GM18868 (cell line): ENCODE results near the gene MRPS23.
A peak's percentile ranks its signal among the peaks of the same experiment; 100 is the strongest.

Experiments
- ATAC-seq: cut with Tn5 transposase; IDR thresholded peaks from one replicate; pipeline ENCODE4 v1.9.1; 2021; ENCODE audit warnings: mild to moderate bottlenecking, moderate library complexity; ENCODE audit not compliant: unreplicated experiment

Gene MRPS23

DNA sequence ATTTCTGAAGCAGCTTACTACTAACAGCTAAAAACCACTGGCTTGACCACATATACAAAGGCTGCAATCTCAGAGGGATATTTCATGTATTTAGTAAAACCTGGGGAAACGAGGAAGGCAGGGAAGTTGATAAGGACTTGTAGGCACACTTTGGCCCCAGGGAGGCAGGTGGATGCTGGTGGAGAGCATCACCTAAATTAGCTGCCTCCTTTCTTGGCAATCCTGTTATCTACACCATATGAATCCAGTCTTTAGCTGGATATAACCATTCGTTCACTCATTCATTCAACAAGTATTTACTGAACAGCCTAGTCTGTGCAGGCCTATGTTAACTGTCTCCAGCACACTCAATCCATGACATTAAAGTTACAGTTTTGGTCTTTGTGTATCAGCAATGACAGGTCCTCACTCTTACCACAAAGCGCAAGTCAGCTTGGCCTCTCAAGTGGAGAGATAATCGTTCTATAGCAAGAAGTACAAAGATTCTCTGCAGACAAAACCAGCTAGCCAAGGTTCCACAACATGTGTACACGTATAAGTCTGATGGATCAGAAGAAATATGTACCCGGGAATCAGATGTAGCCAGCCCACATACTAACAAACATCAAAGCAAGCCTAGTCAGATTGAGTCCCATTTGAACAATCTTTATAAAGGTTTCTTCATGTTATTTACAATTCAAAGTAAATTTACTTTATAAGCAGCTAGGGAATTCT, 10.8 kb downstream of the MRPS23 start:
- no peak for ATAC-seq

DNA sequence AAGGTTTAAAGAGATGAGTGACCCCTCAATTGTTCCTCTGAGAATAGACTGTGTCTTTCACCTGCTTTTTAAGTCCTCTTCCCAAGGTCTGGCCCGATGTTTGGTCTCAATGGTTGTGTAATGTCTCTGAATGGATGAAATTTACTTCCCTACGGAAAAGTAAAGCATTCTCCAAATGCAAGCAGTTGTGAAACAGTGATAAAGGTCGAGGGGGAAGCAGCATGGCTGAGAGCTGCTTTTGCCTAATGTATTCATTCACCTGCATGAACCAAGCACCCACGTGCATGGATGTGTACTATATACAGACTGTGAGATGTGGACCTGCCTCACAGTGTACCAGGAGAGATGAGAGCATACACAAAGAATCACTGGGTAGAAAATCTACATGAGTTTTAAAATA, 11.4 kb downstream of the MRPS23 start:
- ATAC-seq = no peak

DNA sequence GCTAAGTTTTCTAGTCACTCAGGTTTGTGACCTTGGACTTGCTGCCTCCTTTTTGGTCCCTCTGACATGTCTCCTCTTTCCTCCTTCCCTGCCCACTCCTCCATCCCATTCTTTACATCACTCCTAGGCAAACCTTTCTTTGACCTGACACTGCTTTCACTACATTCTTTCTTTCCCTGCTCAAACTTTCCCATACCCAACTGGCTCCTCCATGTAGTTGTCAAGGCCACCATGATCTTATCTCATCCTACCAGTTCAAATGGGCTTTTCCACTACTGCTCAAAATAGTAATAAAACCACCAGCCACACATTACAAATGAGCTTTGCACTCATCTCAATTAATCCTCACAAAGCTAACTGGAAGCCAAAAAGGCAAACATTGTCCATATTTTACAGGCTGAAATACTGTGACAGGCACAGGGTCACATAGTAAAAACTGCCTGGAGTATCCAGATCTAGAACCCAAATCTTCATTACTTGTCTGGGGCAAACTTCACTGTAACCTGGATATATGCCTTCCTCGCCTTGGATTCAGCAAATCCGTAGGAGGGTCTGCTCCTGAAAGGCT, 14.4 kb downstream of the MRPS23 start:
- no peak for ATAC-seq

DNA sequence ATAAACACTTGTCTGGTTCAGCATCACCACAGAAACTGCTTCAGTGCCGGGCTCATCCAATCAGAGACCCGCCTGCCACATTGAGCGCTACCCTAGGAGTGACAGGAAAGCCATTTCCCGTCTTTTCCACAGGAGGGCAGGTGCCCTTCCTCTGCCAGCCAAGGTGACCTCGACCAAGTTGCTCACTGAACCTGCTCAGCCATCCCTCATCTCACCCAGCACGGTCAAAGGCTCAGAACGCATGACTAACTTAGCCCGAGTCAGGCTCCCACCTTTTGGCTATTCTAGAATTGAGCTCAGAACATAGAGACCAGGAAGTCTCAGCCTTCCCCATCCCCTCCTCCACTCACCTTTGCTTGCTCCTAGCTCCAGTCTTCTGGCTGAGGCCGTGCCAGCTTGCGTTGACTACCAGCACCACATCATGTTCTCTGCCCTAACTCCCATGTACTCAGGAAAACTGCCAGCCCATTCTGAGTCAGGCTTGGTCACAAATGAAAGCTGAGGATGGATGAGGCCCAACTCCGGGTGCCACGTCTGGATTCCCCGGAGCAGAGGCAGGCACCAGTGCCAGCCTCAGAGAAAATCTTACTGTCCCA, 15.6 kb downstream of the MRPS23 start:
- no peak for ATAC-seq

DNA sequence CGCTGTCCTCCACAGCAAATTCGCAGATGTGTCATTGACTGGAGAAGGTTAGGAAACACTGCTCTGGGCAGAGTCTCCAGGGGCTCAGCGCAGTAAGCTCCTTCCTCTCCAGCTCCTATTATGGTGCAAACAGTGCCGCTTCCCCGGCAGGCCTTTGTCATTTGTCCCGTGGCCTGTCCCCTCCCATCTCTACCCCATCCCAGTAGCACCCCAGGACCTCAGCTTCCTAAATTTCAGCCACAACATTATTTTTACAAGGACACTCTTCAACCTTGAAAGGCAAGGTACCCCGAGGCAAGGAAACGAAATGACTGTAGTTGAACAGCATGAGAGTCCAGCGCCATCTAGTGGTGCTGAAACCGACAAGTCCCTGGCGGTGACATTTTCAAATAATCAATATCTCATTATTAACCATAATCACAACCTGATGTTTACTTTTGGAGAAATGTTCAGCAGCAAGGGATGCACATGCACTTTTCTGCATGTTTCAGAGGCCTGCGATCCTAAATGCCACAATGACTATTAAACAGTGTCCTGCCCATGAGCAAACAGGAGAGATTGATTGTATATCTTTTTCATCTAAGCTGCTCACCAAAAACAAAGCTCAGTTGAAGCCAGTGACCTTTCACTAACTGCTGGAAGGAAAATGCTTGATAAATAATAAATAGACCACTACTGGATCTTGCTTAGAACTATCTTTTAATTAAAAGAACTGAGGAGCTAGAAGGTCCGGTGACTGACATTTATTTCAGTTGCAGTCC, 16.5 kb downstream of the MRPS23 start:
- peak; percentile 63 for ATAC-seq

DNA sequence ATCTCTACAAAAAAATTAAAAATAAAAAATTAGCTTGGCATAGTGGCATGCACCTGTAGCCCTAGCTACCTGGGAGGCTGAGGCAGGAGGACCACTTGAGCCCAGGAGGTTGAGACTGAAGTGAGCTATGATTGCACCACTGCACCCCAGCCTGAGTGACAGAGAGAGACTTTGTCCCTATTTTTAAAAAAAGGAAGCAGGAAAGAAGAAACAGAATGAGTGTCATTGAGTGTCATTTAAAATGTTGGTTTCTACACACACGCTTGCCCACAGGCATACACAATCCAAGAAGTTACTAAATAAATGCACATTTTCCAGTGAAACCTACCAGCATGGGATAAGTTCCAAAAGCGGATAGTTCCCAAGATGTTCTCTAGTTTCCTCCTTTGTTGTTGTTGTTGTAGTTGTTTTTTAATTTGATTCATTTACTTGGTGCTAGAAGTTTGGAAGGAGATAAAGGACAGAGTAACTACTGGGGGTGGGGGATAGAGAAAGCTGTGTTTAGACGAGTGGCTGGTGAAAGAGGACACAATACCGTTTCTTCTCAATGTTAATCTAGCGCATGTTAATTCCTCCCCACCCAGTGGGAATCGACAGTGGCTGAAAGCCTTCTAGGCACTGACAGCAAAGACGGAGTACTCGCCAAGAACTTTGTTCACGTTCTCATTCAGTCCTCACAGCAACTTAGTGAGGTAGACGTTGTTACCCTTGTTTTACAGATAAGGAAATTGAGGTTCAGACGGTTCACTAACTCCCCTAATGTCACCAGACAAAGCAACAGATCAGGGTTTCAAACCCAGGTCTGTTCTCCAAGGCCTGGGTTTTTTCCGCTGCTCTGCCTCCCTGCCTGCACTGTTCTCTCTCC, 17.3 kb downstream of the MRPS23 start:
- no peak for ATAC-seq

DNA sequence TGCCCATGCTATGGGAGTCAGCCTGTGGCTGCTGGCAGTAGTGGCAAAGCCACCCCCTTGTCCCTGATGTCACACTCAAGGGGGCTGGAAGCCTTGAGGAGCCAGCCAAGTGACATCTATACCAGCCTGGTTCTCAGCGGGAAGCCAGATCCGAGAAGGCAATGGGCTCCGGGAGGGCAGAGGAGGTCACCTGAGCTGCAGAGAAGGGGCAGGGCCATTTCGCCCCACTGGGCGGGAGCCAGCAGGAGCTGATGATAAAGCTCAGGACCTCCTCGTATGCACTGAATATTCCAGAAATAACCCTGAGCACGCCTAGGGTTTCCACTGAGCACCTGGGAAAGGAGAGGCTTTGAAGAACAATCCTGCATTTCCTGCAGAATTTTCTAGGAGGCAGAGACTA, 19.0 kb downstream of the MRPS23 start:
- ATAC-seq = no peak

DNA sequence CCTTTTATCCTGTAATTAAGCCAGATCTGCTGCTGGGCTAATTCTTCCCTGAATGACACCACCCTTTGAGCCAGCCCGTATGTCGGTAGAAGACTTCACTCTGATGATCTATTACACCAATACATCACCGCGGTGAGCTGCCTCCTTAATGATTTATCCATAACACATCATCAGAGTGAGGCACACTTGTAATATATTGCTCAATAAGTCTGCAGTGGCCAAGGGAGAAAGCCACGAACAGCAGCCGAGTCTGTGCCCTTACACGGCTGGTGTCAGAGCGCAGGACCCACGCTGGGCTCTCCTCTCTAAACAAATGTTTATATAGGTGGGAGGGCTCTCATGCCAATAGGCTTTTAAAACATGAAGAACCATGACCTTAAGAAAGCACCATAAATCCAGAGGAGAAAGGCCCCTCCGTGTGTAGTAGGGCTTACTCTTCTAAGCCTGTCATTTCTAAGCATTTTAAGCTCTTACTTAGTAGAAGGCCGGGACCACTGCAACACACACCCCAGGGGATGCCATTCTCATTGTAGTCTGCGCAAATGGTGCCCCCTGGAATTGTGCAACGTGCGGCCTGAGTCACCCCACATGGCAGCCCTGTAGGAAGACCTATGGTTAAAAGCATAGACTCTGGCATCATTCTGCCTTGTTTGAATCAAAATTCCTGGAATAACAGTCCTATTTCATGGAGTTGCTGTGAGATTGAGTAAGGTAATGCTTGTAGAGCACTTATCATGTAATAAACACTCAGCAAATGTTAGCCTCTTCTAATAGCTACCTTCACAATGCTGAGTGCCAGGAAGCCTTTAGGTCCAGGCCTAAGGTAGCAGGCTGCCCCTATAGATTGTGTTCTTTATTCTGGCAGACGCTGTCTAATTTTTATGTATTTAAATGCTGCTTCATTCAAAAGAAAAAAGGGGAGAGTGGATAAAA, 26.1 kb downstream of the MRPS23 start:
- no peak for ATAC-seq

DNA sequence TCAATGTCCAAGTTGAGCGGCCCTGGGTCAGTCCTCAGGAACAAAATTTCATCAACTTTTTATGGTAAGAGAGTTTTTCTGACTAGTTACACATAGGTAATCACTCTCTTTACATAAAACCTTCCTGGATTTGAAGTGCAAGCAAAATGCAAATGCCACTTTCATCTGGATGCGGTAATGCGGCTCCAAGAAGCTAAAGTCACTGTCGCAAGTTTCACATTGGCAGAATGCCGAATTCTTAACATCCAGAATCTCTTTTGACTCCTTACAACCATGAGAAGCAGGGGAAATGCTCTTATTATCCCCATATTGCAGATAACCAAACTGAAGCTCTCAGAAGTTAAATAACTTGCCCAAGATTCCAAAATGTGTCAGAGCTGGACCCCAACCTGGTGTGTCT, 30.0 kb downstream of the MRPS23 start:
- no peak for ATAC-seq

DNA sequence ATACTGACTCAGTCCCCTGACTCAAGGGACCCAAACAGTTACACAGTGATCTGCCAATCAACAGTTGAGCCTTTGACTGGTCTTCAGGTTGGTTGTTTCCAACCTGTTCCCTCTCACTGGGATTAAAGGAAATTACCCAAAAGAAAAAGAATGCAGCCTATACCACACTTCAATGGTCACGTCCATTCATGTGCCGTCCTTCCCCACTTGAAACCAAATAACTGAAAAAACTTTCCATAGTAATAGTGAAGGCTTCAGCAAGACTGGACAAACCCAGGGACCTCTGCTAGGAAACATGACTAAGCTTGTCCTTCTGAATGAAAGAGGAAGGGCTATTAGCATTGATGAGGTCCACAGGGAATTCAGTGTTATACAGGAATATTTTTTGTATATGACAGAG, 30.6 kb downstream of the MRPS23 start:
- no peak for ATAC-seq

DNA sequence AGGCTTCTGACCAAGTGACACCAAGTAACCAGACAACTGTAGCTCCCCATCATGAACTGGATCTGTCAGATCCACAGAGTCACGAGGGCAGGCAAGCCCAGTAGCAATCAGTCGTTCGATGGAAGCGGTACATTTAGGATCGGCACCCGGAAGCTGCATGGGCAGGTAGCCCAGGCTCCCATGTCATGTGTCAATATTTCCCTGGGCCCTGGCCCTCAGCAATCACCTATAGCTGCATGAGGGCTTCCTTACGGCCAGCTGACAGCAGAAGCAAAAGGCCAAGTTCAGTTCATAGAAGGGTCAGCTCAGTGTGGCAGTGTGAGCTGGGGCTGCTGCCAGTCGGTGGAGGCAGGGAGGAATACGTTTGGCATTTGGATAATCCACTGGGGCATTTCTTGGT, 31.8 kb downstream of the MRPS23 start:
- no peak for ATAC-seq

DNA sequence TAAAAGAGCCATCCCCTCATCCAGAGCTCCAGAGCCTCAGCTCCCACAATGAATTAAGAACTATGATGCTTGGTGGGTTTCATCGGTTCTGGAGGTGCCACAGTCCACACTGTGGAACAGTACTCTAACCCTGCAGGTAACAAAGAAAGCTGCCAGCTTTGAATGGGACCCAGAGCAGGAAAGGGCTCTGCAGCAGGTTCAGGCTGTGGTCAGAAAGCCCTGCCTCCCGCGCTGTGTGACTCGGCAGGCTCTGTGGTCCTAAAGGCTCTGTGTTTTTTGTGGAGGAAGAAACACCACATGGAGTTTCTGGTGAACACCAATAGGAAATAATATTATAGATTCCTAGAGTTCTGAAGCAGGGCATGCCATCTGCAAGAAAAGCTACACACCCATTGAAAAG, 32.5 kb downstream of the MRPS23 start:
- ATAC-seq = no peak

DNA sequence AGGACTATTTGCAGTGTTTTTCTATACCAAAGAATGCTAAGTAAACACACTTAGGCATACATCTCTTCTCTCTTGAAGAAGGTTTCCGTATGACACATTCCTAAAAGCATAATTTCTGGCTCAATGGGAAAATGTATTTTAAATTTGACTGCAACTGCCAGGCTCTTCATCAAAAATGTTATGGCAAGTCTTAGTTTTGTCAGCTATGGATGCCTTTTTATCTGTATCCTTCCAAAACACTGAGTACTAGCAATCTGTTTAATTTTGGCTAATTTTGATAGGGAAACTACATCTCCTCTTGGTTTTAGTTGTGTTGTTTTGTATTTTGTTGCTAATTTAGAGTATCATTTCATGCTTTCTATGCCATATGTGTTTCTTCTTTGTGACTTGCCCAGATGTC, 35.4 kb downstream of the MRPS23 start:
- no peak for ATAC-seq

DNA sequence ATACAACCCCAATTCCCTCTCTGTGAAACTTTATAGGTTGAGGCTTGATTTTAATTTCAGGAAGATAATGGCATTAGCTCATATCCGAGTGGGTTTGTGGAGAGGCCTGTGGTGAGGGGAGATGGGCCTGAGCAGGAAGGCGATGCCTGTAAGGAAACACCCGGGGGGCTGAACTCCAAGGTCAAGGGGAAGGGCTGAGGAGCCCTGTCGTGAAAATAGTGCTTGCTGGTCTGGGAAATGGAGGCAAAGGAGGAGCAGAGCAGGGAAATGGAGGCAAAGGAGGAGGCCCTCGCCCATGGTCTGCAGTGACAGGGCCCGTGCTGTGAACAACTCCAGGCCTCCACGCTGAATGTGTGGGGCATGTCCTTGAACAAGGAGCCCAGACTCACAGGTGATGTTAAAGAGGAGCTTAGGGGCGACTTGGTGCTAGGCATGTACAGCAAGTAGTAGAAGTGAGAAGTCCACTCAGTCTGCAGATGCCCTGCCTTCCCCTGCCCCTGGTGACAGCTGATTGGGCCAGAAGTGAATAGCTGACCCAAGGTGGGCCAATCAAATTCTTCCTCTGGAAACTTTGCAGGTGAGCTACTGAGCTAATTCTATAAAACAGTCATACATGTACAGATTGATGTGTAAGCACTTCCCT, 38.1 kb downstream of the MRPS23 start:
- ATAC-seq = no peak

DNA sequence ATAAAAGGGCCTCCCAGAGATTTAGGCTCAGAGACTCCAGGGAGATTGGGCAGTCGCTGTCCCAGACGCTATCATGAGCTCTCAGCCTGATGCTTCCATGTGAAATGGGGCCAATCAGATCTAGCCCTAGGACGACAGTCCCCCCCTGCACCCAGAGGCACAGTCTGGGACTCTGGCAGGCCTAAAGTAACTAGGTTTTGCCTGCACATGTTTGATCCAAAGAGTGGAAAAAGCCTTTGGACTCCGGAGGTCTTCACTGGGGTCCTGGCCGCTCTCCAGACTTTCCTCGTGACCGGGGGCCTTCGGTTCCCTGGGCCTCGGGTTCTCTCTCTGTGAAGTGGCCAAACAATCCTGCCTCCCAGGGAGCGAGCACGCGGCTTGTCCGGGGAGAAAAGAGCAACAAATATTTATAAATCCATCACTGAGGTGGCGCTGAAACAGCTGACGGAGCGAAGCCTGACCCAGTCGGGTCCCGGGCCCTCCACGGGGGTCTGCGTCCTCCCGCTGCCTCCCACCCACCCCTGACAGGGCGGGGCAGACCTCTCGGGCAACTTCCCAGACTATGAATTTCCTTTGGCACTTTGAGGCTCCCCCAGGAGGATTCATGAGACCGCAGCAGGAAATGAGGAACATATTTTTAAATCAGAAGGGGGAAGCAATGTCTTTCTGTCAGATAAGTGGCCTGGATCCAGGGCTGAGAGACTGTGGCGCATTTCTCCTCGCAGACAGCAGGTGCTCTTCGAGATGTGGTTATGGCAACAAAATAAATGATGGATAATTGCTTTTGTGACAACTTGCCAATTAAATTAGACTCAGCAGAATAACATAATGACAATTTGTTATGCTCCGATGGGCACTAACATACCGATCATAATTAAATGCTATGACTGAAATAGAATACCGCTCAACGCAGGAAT, 38.9 kb downstream of the MRPS23 start:
- no peak for ATAC-seq

DNA sequence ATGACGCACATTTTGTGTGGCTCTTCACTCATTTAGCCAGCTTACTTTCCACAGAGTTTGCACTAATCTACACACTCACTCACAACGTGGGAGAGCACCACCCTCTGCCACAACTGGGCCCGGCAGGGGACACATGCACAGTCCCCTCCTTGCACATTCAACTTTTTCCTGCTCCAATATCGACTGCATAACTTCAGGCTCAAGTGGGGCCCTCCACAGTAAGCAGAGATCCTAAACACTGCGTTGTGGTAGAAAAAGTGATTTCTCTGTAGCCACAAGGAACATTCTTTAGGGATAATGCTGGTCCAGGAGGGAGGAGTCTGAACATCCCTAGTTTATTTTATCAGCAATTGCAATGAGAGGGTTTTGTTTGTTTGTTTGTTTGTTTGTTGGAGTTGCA, 40.0 kb downstream of the MRPS23 start:
- ATAC-seq = no peak

DNA sequence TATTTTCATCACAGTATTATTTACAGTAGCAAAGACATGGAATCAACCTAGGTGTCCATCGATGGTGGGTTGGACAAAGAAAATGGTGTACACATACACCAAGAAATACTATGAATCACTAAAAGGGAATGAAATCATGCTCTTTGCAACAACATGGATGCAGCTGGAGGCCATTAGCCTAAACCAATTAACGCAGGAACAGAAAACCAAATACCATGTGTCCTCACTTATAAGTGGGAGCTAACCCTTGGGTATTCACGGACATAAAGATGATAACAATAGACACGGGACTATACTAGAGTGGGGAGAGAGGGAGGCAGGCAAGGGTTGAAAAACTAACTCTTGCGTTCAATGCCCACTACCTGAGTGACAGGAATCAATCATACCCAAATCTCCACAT, 41.0 kb downstream of the MRPS23 start:
- ATAC-seq = no peak

DNA sequence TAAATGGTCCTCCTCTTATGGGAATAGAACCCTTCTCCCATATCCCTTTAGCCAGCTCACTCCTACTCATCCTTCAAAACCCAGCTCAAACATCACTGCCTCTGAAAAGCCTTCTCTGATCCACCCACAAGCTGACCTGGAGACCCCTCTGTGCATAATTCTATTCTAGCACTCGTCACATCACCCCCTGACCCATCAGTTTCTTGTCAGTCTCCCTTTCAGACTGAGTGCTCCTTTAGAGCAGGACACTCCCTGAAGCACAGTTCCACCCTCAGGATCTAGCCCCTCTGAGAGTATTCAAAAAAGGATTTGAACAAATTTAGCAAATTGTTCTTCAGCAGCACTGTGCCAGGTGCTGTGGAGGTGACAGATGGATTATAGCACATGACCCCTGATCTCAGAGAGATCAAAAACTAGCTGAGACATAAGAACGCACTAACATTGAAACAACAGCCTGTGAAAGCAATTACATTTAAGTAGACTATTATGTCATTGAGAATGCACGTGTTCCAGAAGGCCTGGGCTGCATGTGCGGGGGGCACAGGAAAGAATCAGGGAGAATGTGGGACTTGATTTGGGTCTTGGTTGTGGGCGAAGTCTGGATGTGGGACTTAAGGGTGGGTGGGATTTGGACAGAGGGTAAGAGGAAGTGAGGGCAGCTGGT, 43.5 kb downstream of the MRPS23 start:
- no peak for ATAC-seq
